GM18526 (cell line): Measurements from ENCODE around the gene SLC43A3.

Source experiments
- POLR2A ChIP-seq: IDR thresholded peaks from 3 replicates; pipeline ENCODE4 v1.6.1; 2011; ENCODE audit not compliant: insufficient read length; ENCODE audit errors: extremely low read depth

Gene SLC43A3

GRCh38 chr11:57440744-57441414, 14.0 kb upstream of the SLC43A3 start:
- TF ChIP-seq POLR2A = no peak

GRCh38 chr11:57439786-57440185, 12.9 kb upstream of the SLC43A3 start:
- no peak for TF ChIP-seq POLR2A

GRCh38 chr11:57438345-57439285, 11.7 kb upstream of the SLC43A3 start:
- no peak for TF ChIP-seq POLR2A

GRCh38 chr11:57436031-57436430, 9.1 kb upstream of the SLC43A3 start:
- TF ChIP-seq POLR2A = no peak

- TF ChIP-seq POLR2A = no peak
These were observed 8.0 kb upstream of the SLC43A3 start for GRCh38 chr11:57434640-57435546.

- no peak for TF ChIP-seq POLR2A
These were observed 5.8 kb upstream of the SLC43A3 start for GRCh38 chr11:57432714-57433163.

- TF ChIP-seq POLR2A = no peak
These were observed 5.2 kb upstream of the SLC43A3 start for GRCh38 chr11:57432149-57432561.

GRCh38 chr11:57430952-57431351, 4.0 kb upstream of the SLC43A3 start:
- no peak for TF ChIP-seq POLR2A

GRCh38 chr11:57429946-57430345, 3.0 kb upstream of the SLC43A3 start:
- no peak for TF ChIP-seq POLR2A

GRCh38 chr11:57428643-57429042, 1.7 kb upstream of the SLC43A3 start:
- no peak for TF ChIP-seq POLR2A

- no peak for TF ChIP-seq POLR2A
These were observed 784 bp upstream of the SLC43A3 start for GRCh38 chr11:57427727-57428082.

- TF ChIP-seq POLR2A = no peak
These were observed 437 bp downstream of the SLC43A3 start for GRCh38 chr11:57426439-57426928.

- no peak for TF ChIP-seq POLR2A
These were observed 1.1 kb downstream of the SLC43A3 start for GRCh38 chr11:57425565-57426438.
